ENCODE data around the gene PVALB.

The PVALB gene

DNA sequence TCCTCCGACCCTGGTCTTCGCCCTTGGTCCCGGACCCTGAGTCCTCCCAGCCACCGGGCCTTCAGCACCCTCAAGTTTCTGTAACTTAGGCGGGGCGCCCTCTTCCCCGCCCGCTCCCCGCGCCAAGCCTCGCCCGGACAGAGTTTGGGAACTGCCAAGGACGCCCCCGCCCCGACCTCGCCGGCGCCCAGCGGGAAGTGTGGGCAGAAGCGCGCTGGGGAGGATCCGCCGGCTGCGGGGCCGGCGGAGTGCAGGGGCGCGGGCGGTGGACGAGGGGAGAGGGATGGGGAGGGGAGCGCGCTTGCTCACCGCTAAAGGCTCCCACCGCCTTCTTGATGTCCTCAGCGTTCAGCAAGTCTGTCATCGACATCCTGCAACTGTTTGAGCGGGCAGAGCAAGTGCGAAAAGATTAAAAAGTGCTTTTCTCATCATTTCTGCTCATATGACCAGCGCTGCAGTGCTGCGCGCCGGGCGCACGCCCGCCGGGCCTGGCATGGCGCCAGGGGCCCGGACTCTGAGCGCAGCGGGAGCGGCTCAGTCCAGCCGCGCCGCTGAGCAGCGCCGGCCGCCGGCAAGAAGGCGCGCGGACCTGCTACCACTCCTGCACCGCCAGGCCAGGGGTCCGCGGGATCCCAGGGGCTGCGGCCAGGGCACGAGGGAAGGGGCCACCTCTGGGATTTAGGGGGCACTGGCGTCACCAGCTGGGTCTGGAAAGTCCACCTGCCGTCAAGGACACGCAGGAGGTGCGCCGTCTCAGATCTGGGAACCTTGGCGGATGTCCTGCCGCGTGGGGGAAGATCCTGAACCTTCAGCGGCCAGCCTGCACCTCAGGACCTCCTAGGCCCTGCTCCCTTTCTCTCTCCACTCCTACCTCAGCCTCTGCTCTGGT lies at the start of gene PVALB:
PVALB (minus strand) TSS at position 400 of the 889 bp plus-strand sequence; CDS start at position 370, 30 bp downstream.
- no peak for DNase-seq (ENCODE audit: low read depth in 2 of 2)

DNA sequence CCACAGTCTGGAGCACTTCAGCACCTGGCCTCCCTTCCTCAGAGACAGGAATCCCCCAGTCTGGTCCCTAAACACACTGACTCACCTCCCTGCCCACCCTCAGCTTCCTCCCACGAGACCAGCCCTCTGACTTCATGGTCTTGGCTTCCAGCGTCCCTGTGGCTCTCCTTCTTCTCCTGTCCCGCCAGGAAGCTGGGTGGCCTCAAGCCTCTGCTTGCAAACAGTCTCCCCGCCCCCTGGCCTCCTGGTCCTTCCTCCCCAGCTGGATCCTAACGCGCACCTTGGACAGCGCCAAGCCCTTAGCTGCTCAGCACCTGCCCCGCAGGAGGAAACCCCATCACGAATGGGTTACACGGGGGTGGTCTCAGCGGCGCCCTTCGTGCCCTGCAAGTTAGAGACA lies 48.5 kb upstream of the PVALB start:
- DNase-seq (ENCODE audit: low read depth in 2 of 2): no peak

DNA sequence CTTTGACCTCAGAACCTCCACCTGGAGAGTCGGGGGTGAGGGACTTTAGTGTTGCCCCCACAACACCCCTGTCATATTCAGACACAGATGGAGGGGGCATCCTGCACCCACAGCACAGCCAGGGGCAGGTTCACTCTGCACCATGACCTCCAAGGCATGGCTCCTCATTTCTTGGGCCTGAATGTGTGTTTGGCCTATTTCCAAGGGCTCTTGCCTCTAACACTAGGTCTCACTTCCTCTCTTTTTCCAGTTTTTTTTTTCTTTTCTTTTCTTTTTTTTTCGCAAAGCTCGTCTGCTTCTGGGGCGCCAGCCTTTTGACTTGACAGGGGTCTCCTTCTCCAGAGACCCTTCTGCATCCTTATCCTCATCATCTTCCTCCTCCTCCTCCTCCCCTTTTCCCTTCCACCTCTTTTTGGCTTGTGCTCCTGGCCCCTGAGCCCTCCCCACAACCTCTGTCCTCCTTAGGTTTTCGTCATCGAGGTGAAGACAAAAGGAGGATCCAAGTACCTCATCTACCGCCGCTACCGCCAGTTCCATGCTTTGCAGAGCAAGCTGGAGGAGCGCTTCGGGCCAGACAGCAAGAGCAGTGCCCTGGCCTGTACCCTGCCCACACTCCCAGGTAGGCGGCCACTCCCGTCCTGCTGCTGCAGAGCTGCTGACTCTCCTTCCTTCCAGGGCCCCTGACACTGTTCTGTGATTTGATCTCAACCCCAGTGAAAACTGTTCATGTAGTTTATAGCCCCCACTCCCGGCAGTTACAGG lies 47.8 kb upstream of the PVALB start:
- DNase-seq (ENCODE audit: low read depth in 2 of 2): no peak

DNA sequence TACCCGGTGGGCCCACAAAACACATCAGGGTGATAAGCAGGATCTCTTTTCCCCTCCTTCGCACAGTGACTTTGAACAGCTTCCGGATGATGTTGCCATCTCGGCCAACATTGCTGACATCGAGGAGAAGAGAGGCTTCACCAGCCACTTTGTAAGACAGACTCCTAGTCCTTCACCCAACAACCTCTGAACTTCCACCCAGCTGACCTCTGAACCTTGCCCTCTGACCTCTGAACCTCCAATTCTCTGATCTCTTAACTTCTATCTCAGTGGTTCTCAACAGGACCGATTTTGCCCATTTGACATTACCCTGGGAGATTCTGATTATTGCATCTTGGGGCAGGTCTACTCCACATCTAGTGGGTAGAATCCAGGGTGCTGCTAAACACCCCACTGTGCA lies 47.1 kb upstream of the PVALB start:
- no peak for DNase-seq (ENCODE audit: low read depth in 2 of 2)

GRCh38 chr22:36863281-36863680 lies 46.4 kb upstream of the PVALB start:
- no peak for DNase-seq (ENCODE audit: low read depth in 2 of 2)

DNA sequence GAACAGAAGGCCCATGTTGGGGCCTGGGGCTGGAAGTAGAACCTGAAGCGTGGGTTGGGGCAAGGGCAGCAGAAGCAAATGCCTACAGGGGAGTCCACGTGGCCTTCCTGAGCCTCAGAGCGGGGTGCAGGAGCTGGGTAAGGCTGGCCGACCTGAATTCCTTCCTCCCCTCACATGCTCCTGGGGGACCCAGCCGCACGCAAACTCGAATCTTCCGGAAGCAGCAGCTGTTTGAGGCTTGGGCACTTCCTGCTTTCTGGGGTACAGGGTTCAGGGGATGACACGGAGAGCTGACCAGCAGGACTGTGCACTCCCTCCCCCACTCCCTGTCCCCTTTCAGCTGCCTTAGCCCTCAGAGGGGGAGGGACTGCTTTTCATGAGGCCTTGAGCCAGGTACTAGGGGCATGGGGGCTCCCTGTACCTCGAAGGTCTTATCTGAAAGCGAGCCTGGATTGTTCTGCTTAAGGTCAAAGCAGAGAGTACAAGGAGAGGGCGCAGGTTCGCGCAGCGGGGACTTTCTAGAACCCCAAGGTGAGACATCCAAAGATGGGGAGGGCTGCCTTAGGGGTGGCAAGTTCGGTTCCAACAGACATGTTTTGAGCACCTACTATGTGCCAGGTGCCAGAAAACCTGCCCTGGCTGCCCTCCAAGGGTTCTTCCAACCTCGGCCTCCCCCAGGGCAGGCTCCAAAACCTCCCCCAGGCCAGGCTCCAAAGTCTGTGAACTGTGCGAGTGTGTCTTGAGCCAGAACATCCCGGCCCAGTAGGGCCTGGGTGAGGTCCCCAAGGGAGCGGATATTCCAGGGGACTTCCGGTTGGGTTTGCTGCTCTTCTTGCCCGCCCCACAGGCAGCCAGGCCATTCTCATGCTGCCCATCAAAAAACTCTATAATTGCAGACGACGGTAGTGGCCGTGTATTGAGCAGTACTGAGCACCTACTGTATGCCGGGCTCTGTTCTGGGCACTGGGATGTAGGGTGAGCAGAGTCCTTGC lies 45.7 kb upstream of the PVALB start:
- DNase-seq (ENCODE audit: low read depth in 2 of 2): no peak

- DNase-seq (ENCODE audit: low read depth in 2 of 2): no peak
These were observed 44.2 kb upstream of the PVALB start, which contains the start of gene NCF4 for GRCh38 chr22:36860821-36861659. TSS of gene NCF4 (plus strand) at chr22:36861006. CDS start at chr22:36861172, 166 bp downstream.

DNA sequence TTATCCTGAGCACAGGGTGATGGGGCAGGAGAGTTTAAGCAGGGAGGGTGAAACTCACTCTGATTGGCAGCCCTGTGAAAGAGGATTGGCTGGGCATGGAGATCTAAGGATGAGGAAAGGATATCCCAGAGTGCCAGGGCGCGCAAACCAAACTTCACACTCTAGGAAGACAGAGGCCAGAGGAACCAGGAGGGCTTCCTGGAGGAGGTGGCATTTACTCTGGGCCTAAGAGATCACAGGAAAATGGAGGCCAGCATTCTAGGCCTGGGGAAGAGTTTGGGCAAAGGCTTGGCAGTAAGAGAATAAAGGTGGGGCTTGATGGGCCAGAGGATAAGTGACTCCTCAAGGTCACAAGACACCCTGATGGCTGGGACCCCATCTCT lies 43.6 kb upstream of the PVALB start:
- DNase-seq (ENCODE audit: low read depth in 2 of 2): no peak

DNA sequence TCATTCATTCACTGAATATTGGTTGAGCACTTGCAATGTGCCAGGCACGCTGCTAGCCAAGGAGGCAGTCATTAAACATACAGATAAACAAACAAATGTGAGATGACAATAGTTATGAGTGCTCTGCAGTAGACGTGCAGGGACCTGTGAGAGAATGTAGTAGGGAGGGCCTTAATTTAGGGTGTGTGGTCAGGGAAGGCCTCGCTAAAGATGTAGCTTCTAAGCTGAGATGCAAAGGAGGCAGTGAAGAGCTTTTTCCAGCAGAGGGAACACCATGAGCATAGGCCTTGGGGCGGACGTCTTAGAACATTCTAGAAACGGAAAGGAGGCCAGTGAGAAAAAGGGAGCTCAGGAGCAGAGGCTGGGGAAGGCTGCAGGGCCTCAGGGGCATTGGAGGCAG lies 43.2 kb upstream of the PVALB start:
- no peak for DNase-seq (ENCODE audit: low read depth in 2 of 2)

DNA sequence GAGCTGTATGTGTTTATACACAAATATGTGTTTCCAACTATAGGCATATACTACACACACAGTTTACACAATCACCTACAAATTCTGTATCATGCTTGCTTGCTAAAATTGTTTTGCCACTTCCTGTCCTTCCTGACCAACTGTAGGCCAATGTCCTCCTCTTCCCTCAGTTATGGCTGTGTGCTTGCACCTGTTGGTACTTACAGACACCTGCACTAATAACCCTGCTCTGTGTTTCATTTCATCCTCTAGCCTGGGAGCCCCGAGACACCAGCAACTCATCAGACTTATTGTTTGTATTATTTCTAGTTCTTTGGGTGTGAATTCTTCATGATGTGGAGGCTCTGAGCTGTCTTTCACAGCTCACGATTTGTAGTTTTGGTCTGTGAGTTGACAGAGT lies 42.1 kb upstream of the PVALB start:
- DNase-seq (ENCODE audit: low read depth in 2 of 2): no peak

DNA sequence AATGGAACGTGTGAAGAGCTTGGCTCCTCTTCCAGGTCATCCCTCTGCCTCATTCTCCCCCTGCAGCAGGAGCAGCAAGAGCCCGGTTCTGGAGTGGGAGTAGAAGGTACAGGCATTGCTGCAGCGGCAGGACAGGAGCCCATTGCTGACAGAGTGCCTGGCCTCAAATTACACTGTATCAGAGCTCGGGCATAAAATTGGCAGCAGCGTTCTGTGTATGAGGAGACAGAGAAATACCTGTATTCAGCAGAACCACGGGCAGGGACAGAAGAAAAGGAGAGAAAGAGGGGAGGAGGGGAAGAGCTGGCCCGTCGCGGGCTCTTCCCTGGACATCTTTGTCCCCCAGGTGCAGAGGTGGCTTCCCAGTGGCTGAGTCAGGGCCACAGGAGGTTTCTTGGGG lies 41.3 kb upstream of the PVALB start:
- no peak for DNase-seq (ENCODE audit: low read depth in 2 of 2)

DNA sequence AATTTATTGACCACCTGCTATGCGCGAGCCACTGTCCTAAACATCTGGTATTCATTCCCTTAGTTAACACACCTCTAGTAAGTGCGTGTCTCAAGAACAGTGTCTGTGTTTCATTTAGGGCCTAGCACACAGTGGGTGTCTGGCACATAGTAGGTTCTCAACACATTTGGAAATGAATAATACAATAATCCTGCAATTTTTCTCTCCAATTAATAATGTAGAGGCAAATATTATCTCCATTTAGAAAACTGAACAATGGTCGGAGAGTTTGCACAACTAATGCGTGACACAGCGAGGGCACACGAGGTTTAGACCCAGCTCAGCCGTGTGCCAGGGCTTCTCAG lies 39.9 kb upstream of the PVALB start:
- DNase-seq (ENCODE audit: low read depth in 2 of 2): no peak

GRCh38 chr22:36856121-36856791 lies 39.4 kb upstream of the PVALB start:
- DNase-seq (ENCODE audit: low read depth in 2 of 2): peak; percentile 54 to 56

GRCh38 chr22:36855478-36855877 lies 38.6 kb upstream of the PVALB start:
- DNase-seq (ENCODE audit: low read depth in 2 of 2): no peak

- DNase-seq (ENCODE audit: low read depth in 2 of 2): peak; percentile 1 to 11
These were observed 36.7 kb upstream of the PVALB start for GRCh38 chr22:36853407-36854099.

- no peak for DNase-seq (ENCODE audit: low read depth in 2 of 2)
These were observed 35.5 kb upstream of the PVALB start for GRCh38 chr22:36852056-36852973.

DNA sequence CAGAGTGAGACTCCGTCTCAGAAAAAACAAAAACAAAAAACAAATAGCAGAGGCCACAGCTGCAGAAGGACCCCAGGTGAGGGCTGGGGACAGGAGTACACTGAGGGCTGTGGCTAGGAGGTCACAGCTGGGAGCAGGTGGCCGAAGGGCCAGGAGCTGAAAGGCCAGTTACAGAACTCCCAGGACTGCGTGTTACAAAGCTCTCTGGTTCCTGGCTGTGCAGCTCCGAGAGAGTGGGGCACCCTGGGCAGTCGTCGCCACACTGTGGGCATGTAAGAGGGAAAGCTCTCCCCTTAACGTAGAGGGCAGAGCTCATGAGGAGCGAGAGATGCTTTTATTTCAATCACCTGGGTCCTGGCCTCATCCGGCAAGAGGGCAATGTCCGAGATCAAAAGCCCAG lies 33.8 kb upstream of the PVALB start:
- DNase-seq (ENCODE audit: low read depth in 2 of 2): no peak

- no peak for DNase-seq (ENCODE audit: low read depth in 2 of 2)
These were observed 33.2 kb upstream of the PVALB start for GRCh38 chr22:36850056-36850455.

DNA sequence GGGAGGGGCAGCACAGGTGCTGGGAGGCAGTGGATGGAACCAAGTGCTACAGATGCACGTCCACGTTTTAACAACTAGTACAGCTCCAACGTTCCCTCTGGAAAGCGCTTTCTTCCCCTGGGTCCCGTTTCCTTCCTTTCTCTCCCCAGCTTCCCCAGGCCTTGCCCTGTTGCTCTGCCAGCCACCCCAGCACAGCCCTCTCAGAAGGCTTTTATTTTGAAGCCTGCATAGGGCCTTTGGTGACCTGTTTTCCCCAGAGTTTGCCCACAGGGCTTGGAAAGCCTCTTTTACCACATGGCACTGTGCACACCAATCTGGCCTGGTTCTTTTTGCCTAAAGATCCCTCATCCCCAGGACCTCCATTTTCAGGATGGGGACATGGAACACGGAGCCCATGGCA lies 30.1 kb upstream of the PVALB start:
- DNase-seq (ENCODE audit: low read depth in 2 of 2): no peak
